SH-SY5Y (cell line): Measurements from ENCODE around the gene ACADSB.

Experiments
- GATA2 ChIP-seq: IDR thresholded peaks from 2 replicates; pipeline ENCODE4 v1.6.1; 2011; ENCODE audit warnings: mild to moderate bottlenecking, low read depth, low read length
- GATA3 ChIP-seq: IDR thresholded peaks from 2 replicates; pipeline ENCODE4 v1.6.1; 2011; ENCODE audit warnings: low read depth, mild to moderate bottlenecking, low read length, moderate library complexity

DNA sequence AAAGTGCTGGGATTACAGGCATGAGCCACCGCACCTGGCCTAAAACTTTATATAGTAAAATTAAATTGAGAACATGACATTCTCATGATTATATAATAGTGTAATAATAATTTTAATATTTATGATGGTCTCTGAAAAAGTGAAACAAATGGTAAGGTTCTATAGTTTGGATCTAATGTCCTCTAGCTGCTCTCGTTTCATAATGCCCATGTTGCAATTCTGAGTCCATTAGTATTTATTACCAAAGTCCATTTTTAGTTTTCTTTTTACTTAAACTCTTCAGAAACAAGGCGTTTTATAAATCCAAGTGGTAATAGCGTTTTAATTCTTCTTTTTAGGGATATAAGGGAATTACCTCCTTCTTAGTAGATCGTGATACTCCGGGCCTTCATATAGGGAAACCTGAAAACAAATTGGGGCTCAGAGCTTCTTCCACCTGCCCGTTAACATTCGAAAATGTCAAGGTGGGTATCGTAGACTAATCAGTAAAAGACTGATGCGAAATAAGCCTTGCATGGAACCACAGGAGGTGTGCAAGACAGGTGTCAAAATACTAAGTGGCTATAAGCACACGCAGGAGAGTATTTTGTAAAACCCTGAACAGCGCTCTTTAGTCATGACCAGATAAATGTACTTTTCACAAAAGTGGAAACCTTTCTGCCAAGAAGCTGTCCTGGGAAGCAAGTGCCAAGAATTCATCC, 34.1 kb downstream of the ACADSB start:
- no peak for TF ChIP-seq GATA2
- no peak for TF ChIP-seq GATA3
